NCI-H526 treated with DMSO at 0.1 percent for 48 hours (cell line): ENCODE measurements around the gene DCLRE1C.
"Not testable (repeated sequence)": the region's sequence is repeated elsewhere in the genome, so short reads cannot be mapped to it uniquely, and the experiment has no call there.

Source experiments
- DNase-seq: peaks from one replicate; lab custom pipeline; 2025; lab: John Stamatoyannopoulos, UW

The DCLRE1C gene

GRCh38 chr10:14945108-14945507 lies 8.8 kb downstream of the DCLRE1C start:
- DNase-seq, result no peak

GRCh38 chr10:14942950-14943338 lies 11.0 kb downstream of the DCLRE1C start:
- not testable (repeated sequence) for DNase-seq

GRCh38 chr10:14942147-14942949 lies 11.5 kb downstream of the DCLRE1C start:
- DNase-seq, result not testable (repeated sequence)

GRCh38 chr10:14938971-14939370 lies 14.9 kb downstream of the DCLRE1C start:
- not testable (repeated sequence) for DNase-seq

GRCh38 chr10:14936584-14936983 lies 17.3 kb downstream of the DCLRE1C start:
- no peak for DNase-seq

GRCh38 chr10:14930610-14931009 lies 23.3 kb downstream of the DCLRE1C start:
- DNase-seq, result no peak

- DNase-seq, result no peak
Observed at GRCh38 chr10:14926722-14927416, 27.0 kb downstream of the DCLRE1C start.

GRCh38 chr10:14926061-14926470 lies 27.8 kb downstream of the DCLRE1C start:
- no peak for DNase-seq

GRCh38 chr10:14925268-14925667 lies 28.6 kb downstream of the DCLRE1C start:
- DNase-seq, result no peak

- no peak for DNase-seq
Observed at GRCh38 chr10:14924013-14924412, 29.9 kb downstream of the DCLRE1C start.

GRCh38 chr10:14918964-14919363 lies 34.9 kb downstream of the DCLRE1C start:
- no peak for DNase-seq

- DNase-seq, result no peak
Observed at GRCh38 chr10:14917827-14918226, 36.1 kb downstream of the DCLRE1C start.

- no peak for DNase-seq
Observed at GRCh38 chr10:14916600-14916999, 37.3 kb downstream of the DCLRE1C start.

- DNase-seq, result no peak
Observed at GRCh38 chr10:14911801-14912200, 42.1 kb downstream of the DCLRE1C start.

GRCh38 chr10:14910953-14911352 lies 42.9 kb downstream of the DCLRE1C start:
- DNase-seq, result no peak

- no peak for DNase-seq
Observed at GRCh38 chr10:14909101-14909500, 44.8 kb downstream of the DCLRE1C start.

GRCh38 chr10:14907591-14907990 lies 46.3 kb downstream of the DCLRE1C start:
- not testable (repeated sequence) for DNase-seq

- DNase-seq, result no peak
Observed at GRCh38 chr10:14906765-14907164, 47.1 kb downstream of the DCLRE1C start.

GRCh38 chr10:14905890-14906289 lies 48.0 kb downstream of the DCLRE1C start:
- no peak for DNase-seq

GRCh38 chr10:14904864-14905263 lies 49.0 kb downstream of the DCLRE1C start:
- DNase-seq, result no peak

- no peak for DNase-seq
Observed at GRCh38 chr10:14904316-14904732, 49.6 kb downstream of the DCLRE1C start.

- no peak for DNase-seq
Observed at GRCh38 chr10:14891151-14891550, 62.7 kb downstream of the DCLRE1C start.

- no peak for DNase-seq
Observed at GRCh38 chr10:14889318-14889717, 64.6 kb downstream of the DCLRE1C start.
